ENCODE data around the gene DHX34.

DNA sequence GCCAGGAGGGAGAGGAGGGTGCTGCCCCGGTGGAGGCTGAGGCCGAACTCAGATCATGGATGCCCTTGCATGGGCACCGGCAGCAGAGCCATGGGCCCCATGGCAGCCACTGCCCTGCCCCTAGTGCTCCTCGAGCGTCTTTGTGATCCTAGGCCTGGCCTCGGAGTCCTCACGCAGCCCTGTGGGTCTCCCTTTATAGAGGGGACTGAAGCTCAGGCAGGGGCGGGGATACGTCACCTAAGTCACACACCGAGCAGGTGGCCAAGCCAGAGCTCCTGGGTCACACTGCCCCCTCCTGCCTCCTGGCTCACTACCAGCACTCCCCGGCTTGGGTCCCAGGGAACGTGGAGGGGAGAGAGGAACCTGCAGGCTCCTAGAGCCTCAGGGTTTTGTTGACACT lies 28.7 kb downstream of the DHX34 start:
- no peak for TF ChIP-seq EZH2phosphoT487 (IDR thresholded peaks at IDR 0.05; ENCODE audit: low read depth)
- TF ChIP-seq, protein P1, sequence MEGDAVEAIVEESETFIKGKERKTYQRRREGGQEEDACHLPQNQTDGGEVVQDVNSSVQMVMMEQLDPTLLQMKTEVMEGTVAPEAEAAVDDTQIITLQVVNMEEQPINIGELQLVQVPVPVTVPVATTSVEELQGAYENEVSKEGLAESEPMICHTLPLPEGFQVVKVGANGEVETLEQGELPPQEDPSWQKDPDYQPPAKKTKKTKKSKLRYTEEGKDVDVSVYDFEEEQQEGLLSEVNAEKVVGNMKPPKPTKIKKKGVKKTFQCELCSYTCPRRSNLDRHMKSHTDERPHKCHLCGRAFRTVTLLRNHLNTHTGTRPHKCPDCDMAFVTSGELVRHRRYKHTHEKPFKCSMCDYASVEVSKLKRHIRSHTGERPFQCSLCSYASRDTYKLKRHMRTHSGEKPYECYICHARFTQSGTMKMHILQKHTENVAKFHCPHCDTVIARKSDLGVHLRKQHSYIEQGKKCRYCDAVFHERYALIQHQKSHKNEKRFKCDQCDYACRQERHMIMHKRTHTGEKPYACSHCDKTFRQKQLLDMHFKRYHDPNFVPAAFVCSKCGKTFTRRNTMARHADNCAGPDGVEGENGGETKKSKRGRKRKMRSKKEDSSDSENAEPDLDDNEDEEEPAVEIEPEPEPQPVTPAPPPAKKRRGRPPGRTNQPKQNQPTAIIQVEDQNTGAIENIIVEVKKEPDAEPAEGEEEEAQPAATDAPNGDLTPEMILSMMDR (IDR thresholded peaks at IDR 0.05; ENCODE audit: low read depth, low read length) = no peak
